ENCODE results near the gene MIDN.
"Not testable (repeated sequence)": the region's sequence is repeated elsewhere in the genome, so short reads cannot be mapped to it uniquely, and the experiment has no call there.

The MIDN gene

GRCh38 chr19:1248139-1248785, at the start of gene MIDN:
MIDN (plus strand) TSS chr19:1248583; CDS start chr19:1250297, 1,714 bp downstream.
- H3K27ac ChIP-seq = peak within 1 kb of the TSS; percentile 96

GRCh38 chr19:1199531-1199930, 48.9 kb upstream of the MIDN start:
- H3K27ac ChIP-seq = no peak overlapping the region
- no peak for TF ChIP-seq CTCF (conservative IDR thresholded peaks at IDR 0.05)
- no peak for TF ChIP-seq ZFX (IDR thresholded peaks at IDR 0.05)

More at GRCh38 chr19:1248139-1248785, at the start of gene MIDN:
- TF ChIP-seq ZFX (IDR thresholded peaks at IDR 0.05) (peak; percentile 33; the same call in 1 of the 2 replicates), CTCF (conservative IDR thresholded peaks at IDR 0.05) (no peak)

GRCh38 chr19:1200614-1201013, 47.8 kb upstream of the MIDN start:
- not testable (repeated sequence) for H3K27ac ChIP-seq

GRCh38 chr19:1205114-1206099, 43.0 kb upstream of the MIDN start, which contains the start of gene STK11:
STK11 (plus strand) TSS chr19:1205778; CDS start chr19:1206914, 1,136 bp downstream.
- peak within 1 kb of the TSS; percentile 70 for H3K27ac ChIP-seq
- TF ChIP-seq CTCF (conservative IDR thresholded peaks at IDR 0.05) = no peak
- peak; percentile 65; the same call in 1 of the 2 replicates for TF ChIP-seq ZFX (IDR thresholded peaks at IDR 0.05)

GRCh38 chr19:1206150-1206863, 42.1 kb upstream of the MIDN start:
- peak; percentile 43; the same call in 1 of the 2 replicates for TF ChIP-seq ZFX (IDR thresholded peaks at IDR 0.05)
- TF ChIP-seq CTCF (conservative IDR thresholded peaks at IDR 0.05) = no peak
- peak overlapping the region; percentile 70 for H3K27ac ChIP-seq

GRCh38 chr19:1206864-1207450, 41.4 kb upstream of the MIDN start:
- no peak for TF ChIP-seq ZFX (IDR thresholded peaks at IDR 0.05)
- TF ChIP-seq CTCF (conservative IDR thresholded peaks at IDR 0.05) = no peak
- H3K27ac ChIP-seq = peak overlapping the region; percentile 70

- H3K27ac ChIP-seq = not testable (repeated sequence)
Observed at GRCh38 chr19:1208830-1209229, 39.6 kb upstream of the MIDN start.
